Fibroblast of skin of left biceps (primary cell): ENCODE data around the gene ATP6V1A.

Source experiments
- DNase-seq, 2 experiments: peaks; one replicate each; pipeline ENCODE4 v3.0.0-alpha.2; 2013; ENCODE audit warnings: low read depth in 2 of 2

Gene ATP6V1A

GRCh38 chr3:113747283-113748046 lies 630 bp downstream of the ATP6V1A start:
- DNase-seq: no peak

DNA sequence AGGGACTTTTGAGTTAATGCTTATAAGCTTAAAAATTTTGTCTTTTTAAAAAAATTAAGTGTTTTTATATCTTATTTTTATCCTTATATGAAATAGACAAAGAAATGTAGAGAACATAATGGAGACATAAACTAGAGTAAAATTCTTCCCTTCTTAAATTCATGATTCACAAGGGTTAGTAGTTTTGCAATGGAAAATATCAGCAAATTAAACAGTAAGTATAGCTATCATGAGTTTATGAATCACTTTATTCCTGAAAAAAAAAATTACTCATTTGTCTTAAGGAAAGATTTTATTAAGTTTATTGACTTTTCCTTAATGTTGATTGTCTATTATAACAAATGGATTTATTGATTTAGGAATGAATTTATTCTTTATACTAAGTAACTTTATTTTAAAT lies 4.3 kb downstream of the ATP6V1A start:
- DNase-seq: no peak

DNA sequence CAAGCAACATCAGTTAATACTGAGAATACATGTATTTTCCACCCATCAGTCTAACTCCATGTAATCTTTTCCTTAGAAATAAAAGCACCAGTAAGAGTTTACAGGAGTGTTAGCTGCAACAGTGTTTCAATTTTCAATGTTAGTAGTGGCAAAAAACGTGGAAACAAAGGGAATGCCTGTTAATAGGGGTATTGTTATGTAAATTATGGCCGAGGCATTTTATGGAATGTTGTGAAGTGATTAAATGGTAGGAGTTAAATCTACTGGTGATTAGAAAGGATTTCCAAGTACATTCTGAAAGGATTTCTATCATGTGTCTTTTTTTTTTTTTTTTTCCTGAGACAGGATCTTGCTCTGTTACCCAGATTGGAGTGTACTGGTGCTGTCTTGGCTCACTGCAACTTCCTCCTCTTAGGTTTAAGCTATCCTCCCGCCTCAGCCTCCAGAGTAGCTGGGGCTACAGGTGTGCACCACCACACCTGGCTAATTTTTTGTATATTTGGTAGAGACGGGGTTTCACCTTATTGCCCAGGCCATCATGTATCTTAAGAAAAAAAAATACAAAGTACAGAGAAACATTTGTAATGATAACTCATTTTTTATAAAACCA lies 6.6 kb downstream of the ATP6V1A start:
- no peak for DNase-seq

GRCh38 chr3:113754494-113755159 lies 7.8 kb downstream of the ATP6V1A start:
- DNase-seq: no peak

DNA sequence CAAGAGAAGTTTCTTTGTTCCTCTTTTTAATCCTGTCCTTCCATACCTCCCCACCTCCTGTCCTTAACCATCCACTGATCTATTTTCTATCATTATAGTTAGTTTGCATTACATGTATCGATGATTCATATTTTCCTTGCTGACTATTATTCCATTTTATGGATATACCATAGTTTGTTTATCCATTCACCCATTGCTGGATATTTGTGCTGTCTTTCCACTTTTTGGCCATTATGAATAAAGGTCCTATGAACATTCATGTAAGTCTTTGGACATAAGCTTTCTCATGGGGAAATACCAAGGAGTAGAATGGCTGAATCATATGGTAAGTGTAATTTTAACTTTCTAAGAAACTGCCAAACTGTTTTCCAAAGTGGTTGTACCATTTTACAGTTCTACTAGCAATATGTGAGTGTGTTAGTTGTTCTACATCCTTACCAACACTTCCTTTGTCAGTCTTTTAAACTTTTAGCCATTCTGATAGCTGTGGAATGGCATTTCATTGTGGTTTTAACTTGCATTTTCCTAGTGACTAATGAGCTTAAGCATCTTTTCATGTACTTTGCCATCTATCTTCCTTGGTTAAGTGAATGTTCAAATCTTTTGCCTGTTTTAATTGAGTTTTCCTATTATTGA lies 11.7 kb downstream of the ATP6V1A start:
- DNase-seq: no peak

- DNase-seq: no peak
These were observed 17.9 kb downstream of the ATP6V1A start for GRCh38 chr3:113764698-113765097.

DNA sequence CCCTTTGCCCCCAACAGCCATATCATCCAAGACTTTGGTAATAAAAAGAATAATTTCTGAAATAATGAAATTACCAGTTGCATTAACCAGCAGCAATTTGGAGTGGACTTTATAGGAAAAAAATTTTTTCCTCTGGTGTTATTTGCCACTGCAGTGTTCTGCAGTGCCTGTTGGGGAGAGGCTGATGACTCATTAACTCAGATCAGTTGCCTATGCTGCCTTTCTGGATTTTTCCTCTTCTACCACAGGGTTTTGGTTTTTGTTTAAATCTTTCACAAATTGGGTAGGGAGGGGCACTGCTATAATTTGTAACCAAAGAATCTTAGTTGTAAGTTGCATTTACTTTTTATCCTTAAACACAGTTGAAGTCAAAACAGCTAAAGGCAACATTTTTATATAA lies 22.7 kb downstream of the ATP6V1A start:
- DNase-seq: no peak

GRCh38 chr3:113771993-113772392 lies 25.2 kb downstream of the ATP6V1A start:
- no peak for DNase-seq

DNA sequence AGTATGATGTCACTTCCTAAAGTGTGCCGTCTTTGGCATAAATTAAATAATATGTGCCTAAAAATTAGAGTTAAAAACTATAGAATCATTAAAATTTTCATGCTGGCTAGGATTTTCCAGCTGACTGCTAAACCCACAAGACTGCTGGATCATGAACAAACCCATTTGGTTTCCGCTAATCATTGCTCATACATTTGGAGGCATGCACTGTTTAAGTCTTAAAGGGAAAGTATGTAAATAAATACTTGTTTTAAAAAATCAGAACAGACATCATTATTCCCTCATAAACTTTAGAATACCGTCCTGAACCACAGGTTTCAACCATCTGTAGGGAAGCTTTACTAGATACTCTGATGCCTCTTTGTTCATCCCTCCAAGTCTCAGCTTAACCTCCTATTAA lies 26.5 kb downstream of the ATP6V1A start:
- no peak for DNase-seq

DNA sequence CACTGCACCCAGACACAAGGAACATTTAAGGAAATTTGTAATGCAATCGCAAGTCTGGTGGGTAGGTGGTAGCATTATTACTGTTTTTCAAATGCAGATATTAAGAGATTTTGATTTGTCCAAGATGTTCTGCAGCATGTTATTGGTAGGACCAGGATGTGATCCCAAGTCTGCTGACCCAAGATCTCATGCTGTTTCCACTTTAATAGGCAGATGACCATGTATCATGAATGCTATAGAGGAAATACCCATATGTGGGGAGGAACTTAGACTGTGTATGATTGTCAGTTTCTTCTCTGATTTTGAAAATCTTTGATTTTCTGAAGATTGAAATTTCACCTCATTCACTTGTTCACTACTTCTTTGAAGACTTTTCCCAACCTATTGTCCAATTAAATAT lies 28.7 kb downstream of the ATP6V1A start:
- no peak for DNase-seq

- DNase-seq: no peak
These were observed 29.7 kb downstream of the ATP6V1A start for GRCh38 chr3:113776564-113776963.

DNA sequence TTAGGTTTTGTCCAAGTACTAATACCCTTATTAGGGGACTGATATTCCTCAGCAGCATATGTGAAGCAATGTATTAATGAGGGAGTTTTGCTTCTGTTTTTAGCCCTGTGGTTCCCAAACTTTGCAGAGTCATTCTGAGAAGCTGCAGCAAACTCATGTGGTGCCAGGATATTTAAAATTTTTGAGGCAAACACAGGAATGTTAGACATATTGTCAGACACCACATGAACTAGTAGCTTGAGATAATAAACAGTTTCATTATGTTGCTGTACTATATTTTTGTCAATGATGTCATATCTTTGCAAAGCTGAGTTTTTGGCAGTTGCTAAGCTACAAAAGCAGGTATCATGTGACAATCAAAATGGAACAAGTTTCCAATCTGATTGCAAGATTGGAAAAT lies 36.6 kb downstream of the ATP6V1A start:
- DNase-seq: peak; percentile 95

DNA sequence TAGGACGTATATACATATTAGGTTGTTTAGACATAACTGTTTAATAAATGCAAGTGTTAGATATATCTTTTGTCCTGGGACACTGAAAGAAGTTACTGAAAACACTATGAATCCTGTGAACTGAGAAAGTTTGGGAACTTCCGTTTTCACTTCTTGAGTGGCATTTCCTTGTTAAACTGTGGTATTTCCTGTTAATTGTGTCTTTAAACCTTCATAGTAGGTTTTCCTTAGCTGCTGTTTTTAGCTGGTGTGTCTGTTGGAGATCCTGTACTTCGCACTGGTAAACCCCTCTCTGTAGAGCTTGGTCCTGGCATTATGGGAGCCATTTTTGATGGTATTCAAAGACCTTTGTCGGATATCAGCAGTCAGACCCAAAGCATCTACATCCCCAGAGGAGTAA lies 37.1 kb downstream of the ATP6V1A start:
- no peak for DNase-seq

DNA sequence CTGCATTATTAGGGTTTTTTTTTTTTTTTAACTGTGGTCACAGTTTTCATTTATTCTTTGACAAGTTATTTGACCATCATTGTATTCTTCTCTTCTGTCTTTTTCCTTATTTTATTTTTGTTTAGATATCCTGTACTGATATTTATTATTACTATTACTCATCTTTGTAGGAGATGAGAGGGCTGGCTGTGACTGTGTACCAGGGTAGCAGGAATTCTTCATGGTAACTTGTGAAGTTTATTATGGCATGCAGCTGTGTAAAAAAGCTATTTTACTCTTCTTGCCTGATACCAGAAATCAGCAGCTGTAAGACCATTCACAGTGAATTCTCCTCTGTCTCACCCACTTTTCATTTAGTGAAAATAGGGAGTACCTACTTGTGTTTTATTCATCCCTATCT lies 44.5 kb downstream of the ATP6V1A start:
- DNase-seq: no peak

GRCh38 chr3:113794526-113794925 lies 47.7 kb downstream of the ATP6V1A start:
- no peak for DNase-seq

GRCh38 chr3:113795693-113796092 lies 48.9 kb downstream of the ATP6V1A start:
- DNase-seq: no peak

DNA sequence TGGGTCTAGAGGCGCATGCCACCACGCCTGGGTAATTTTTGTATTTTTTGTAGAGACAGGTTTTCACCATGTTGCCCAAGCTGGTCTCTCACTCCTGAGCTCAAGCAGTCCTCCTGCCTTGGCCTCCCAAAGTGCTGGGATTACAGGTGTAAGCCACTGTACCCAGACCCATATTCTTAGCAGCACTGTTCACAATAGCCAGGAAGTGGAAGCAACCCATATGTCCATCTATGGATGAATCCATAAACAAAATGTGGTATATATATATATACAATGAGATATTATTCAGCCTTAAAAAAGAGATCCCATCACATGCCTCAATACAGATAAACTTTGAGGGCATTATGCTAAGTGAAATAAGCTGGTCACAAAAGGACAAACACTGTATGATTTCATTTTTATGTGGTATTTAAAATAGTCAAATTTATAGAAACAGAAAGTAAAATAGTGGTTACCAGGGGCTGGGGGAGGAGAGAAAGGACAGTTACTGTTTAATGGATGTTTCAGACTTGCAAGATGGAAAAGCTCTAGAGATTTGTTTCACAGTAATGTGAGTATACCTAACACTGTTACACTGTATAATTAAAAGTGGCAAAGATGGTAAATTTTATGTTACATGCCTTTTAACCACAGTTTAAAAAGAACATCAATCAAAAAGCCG lies 56.1 kb downstream of the ATP6V1A start:
- no peak for DNase-seq

- DNase-seq: no peak
These were observed 57.8 kb downstream of the ATP6V1A start for GRCh38 chr3:113804661-113805060.

- no peak for DNase-seq
These were observed 58.4 kb downstream of the ATP6V1A start for GRCh38 chr3:113805249-113805648.

DNA sequence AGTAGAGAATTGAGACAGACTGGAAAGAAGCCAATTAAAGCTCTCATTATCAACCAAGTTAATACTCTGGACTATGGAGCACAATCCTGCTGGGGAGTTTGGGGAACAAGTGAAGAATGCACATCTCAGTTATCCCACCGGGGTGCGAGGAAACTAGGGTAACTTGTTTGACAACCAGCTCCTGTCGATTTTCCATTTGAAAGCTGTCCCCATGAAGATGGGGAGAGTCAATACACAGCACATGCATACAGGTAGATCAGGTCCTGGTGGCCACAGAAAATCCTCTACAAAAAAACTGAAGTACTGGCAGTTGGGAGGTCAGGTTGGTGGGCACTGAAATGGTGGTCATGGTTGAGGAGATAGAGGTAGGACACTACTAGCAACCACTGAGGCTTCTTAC lies 66.0 kb downstream of the ATP6V1A start:
- no peak for DNase-seq

- DNase-seq: no peak
These were observed 73.0 kb downstream of the ATP6V1A start for GRCh38 chr3:113819866-113820265.

DNA sequence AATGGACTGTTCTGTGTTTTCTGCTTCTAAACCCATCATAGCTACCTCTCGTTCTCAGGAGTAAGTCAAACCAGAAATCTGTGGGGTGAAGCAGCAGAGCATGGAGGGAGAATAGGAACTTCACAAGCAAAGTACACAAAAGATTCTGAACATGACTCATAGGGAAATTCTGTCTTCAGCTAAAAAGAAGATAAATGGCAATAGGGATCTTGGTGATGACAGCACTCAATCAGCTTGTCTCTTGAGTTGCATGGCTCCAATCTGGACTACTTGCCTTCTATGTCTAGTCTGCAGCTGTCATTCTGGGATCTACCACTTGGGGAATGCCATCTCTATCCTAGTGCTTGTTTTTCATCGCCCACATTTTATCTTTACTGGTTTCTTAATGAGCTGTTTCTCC lies 78.3 kb downstream of the ATP6V1A start:
- DNase-seq: peak in 1 of 2 experiments; percentile 9
